ENCODE results near the gene HAND1. TPM values are rescaled to one million over a fixed set of nuclear protein-coding genes. Genes with fewer than 3 reads are reported as not detected.

HAND1 gene
- total RNA-seq, 1 donor from 2014 or later = not detected

Other genes with a start within 250 kb of the HAND1 start
- 34.2 TPM for gene SAP30L, start 32.2 kb downstream of the HAND1 start, total RNA-seq

Data from mesenteric fat pad (tissue), 1 donor.